Measurements from ENCODE around the gene ESRRG.

DNA sequence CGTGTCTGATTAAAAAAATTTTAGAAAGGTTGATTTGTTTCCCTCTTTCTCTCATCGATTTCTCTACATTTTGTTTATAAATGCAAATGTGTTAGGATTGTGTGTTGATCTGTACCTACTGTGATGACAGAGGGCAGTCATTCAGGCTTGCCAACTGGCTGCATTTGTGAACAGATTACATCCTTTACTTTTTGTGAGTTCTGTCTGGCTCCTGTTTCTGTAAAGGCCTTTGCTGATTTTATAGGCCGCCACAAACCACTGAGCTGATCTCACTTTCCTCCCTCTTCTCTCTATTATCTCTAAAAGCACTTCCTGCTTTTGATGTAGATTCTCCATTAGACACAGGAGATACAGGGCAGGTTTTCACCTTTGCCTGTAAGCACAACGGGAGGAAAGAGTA lies 106.8 kb downstream of the ESRRG start:
- no peak for TF ChIP-seq GATA2 (IDR thresholded peaks at IDR 0.05; ENCODE audit: low read depth, low read length)
- TF ChIP-seq GATA3 (IDR thresholded peaks at IDR 0.05; ENCODE audit: low read depth, low read length): no peak

Measured in SH-SY5Y (cell line).